Ishikawa (cell line): ENCODE results near the gene HABP2.

Source experiments
- CEBPB ChIP-seq: IDR thresholded peaks from 2 replicates; pipeline ENCODE4 v1.6.1; 2012
- CREB1 ChIP-seq: IDR thresholded peaks from 2 replicates; pipeline ENCODE4 v1.6.1; 2012; ENCODE audit warnings: low read depth
- EGR1 ChIP-seq: IDR thresholded peaks from 2 replicates; pipeline ENCODE4 v1.6.1; 2012
- EP300 ChIP-seq: IDR thresholded peaks from 2 replicates; pipeline ENCODE4 v1.6.1; 2012; ENCODE audit warnings: borderline replicate concordance
- FOXM1 ChIP-seq: IDR thresholded peaks from 2 replicates; pipeline ENCODE4 v1.6.1; 2012; ENCODE audit warnings: low read depth, borderline replicate concordance
- NFIC ChIP-seq: IDR thresholded peaks from 2 replicates; pipeline ENCODE4 v1.6.1; 2012
- RAD21 ChIP-seq: IDR thresholded peaks from 2 replicates; pipeline ENCODE4 v1.6.1; 2012; ENCODE audit warnings: low read depth
- TAF1 ChIP-seq: IDR thresholded peaks from 2 replicates; pipeline ENCODE4 v1.6.1; 2012; ENCODE audit warnings: low read depth, mild to moderate bottlenecking
- TCF12 ChIP-seq: IDR thresholded peaks from 2 replicates; pipeline ENCODE4 v1.6.1; 2012; ENCODE audit warnings: low read depth
- TEAD4 ChIP-seq: IDR thresholded peaks from 2 replicates; pipeline ENCODE4 v1.6.1; 2012
- YY1 ChIP-seq: IDR thresholded peaks from 2 replicates; pipeline ENCODE4 v1.6.1; 2012; ENCODE audit warnings: low read depth
- ZBTB7A ChIP-seq: IDR thresholded peaks from 2 replicates; pipeline ENCODE4 v1.6.1; 2012; ENCODE audit warnings: low read depth
- TF ChIP-seq, protein P1 (sequence below): IDR thresholded peaks from 2 replicates; pipeline ENCODE4 v1.6.1; 2012
- TF ChIP-seq, protein P2 (sequence below): IDR thresholded peaks from 2 replicates; pipeline ENCODE4 v1.6.1; 2012
- TF ChIP-seq, protein P3 (sequence below): IDR thresholded peaks from 2 replicates; pipeline ENCODE4 v1.6.1; 2012; ENCODE audit warnings: low read depth, mild to moderate bottlenecking

HABP2 gene

DNA sequence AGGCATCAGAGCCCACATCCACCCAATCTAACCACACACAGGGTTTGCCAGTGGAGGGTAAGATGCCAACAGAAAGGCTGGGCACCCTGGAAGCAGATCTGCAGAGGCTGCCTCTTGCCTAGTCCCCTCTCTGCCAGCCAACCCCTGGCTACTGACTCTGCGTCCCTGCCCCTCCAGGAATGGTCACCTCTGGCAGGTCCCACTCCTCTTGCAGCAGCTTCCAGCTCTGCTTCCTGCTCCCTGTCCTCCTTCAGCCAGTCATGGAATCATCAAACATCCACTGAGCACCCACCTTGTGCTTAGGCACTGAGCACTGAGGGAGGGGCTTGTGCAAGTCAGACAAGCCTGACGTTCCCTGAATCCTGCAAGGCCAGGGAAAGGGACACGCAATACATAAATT, 20.1 kb upstream of the HABP2 start:
- TF ChIP-seq FOXM1 = no peak
- no peak for TF ChIP-seq RAD21
- TF ChIP-seq CREB1 = no peak
- TF ChIP-seq TEAD4 = no peak

GRCh38 chr10:113533801-113534200, 19.1 kb upstream of the HABP2 start:
- TF ChIP-seq YY1 (no peak), TAF1 (no peak), NFIC (no peak), EP300 (no peak), TCF12 (no peak), FOXM1 (no peak), EGR1 (no peak), ZBTB7A (no peak), CEBPB (no peak)

DNA sequence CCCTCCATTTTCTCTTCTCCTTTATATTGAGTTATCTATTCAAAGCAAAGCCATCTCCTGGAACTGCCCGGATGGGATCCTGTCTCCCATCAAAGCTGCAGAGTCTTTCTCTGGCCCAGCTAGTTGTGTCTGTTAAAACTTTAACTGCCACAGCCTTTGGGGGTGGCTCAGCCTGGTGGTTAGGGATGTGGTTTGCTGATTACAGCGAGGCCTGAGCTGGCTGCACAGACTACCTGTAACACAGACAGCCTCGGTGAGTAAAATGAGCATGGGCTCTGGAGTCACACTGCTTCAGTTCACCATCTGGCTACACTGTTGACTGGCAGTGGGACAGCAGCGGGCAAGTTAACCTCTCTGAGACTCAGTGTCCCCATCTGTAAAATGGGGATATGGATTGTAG, 18.4 kb upstream of the HABP2 start:
- TF ChIP-seq YY1 (no peak), TCF12 (no peak), RAD21 (no peak), CREB1 (no peak), FOXM1 (no peak), TAF1 (no peak), TEAD4 (no peak), CEBPB (no peak), EGR1 (no peak), NFIC (no peak), ZBTB7A (no peak), EP300 (no peak)
- TF ChIP-seq, protein P1, sequence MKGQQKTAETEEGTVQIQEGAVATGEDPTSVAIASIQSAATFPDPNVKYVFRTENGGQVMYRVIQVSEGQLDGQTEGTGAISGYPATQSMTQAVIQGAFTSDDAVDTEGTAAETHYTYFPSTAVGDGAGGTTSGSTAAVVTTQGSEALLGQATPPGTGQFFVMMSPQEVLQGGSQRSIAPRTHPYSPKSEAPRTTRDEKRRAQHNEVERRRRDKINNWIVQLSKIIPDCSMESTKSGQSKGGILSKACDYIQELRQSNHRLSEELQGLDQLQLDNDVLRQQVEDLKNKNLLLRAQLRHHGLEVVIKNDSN = no peak
- TF ChIP-seq, protein P2, sequence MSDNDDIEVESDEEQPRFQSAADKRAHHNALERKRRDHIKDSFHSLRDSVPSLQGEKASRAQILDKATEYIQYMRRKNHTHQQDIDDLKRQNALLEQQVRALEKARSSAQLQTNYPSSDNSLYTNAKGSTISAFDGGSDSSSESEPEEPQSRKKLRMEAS = no peak
- TF ChIP-seq, protein P3, sequence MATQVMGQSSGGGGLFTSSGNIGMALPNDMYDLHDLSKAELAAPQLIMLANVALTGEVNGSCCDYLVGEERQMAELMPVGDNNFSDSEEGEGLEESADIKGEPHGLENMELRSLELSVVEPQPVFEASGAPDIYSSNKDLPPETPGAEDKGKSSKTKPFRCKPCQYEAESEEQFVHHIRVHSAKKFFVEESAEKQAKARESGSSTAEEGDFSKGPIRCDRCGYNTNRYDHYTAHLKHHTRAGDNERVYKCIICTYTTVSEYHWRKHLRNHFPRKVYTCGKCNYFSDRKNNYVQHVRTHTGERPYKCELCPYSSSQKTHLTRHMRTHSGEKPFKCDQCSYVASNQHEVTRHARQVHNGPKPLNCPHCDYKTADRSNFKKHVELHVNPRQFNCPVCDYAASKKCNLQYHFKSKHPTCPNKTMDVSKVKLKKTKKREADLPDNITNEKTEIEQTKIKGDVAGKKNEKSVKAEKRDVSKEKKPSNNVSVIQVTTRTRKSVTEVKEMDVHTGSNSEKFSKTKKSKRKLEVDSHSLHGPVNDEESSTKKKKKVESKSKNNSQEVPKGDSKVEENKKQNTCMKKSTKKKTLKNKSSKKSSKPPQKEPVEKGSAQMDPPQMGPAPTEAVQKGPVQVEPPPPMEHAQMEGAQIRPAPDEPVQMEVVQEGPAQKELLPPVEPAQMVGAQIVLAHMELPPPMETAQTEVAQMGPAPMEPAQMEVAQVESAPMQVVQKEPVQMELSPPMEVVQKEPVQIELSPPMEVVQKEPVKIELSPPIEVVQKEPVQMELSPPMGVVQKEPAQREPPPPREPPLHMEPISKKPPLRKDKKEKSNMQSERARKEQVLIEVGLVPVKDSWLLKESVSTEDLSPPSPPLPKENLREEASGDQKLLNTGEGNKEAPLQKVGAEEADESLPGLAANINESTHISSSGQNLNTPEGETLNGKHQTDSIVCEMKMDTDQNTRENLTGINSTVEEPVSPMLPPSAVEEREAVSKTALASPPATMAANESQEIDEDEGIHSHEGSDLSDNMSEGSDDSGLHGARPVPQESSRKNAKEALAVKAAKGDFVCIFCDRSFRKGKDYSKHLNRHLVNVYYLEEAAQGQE = no peak

DNA sequence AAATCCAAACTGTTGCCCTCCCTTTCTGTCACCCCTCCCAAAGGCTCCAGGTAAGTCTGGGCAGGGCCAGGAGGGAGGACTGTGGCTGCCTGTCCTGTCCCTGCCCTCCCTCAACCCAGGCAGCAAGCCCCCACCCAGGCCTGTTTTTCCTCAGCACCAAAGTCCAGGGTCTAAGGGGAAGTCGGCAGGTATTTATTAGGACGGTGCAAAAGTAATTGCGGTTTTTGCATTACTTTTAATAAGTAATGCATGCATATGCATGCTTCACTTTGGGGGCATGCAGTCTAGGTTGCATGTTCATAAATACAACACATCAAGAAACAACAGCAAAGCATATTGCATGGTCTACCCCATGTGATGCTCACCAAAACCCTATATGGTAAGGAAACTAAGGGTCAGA, 15.2 kb upstream of the HABP2 start:
- no peak for TF ChIP-seq TCF12
- TF ChIP-seq CEBPB = no peak
- TF ChIP-seq FOXM1 = no peak
- no peak for TF ChIP-seq NFIC
- TF ChIP-seq, protein P2 = no peak
- TF ChIP-seq EP300 = no peak
- no peak for TF ChIP-seq TEAD4

- TF ChIP-seq YY1 = no peak
- TF ChIP-seq TAF1 = no peak
- no peak for TF ChIP-seq RAD21
- no peak for TF ChIP-seq FOXM1
- TF ChIP-seq, protein P2 = no peak
- no peak for TF ChIP-seq EGR1
- TF ChIP-seq TEAD4 = no peak
- TF ChIP-seq ZBTB7A = no peak
- TF ChIP-seq, protein P3 = no peak
- no peak for TF ChIP-seq TCF12
- TF ChIP-seq CEBPB = no peak
- TF ChIP-seq EP300 = no peak
- TF ChIP-seq, protein P1 = no peak
Measured at GRCh38 chr10:113538151-113538550, 14.7 kb upstream of the HABP2 start.

GRCh38 chr10:113539789-113540188, 13.1 kb upstream of the HABP2 start:
- TF ChIP-seq ZBTB7A = no peak
- TF ChIP-seq, protein P1 = no peak
- no peak for TF ChIP-seq CREB1
- no peak for TF ChIP-seq FOXM1
- no peak for TF ChIP-seq EP300
- TF ChIP-seq, protein P2 = no peak
- no peak for TF ChIP-seq TEAD4
- TF ChIP-seq YY1 = no peak
- TF ChIP-seq, protein P3 = no peak
- no peak for TF ChIP-seq RAD21
- TF ChIP-seq CEBPB = no peak
- no peak for TF ChIP-seq TAF1
- no peak for TF ChIP-seq EGR1
- no peak for TF ChIP-seq TCF12
- TF ChIP-seq NFIC = no peak
